Keratinocyte (primary cell): ENCODE results near the gene CCM2.

Source experiments
- CTCF ChIP-seq, 3 experiments: IDR thresholded peaks in 1 of 3; conservative IDR thresholded peaks in 1 of 3; optimal IDR thresholded peaks in 1 of 3; 2 replicates in 2 of 3; 3 replicates in 1 of 3; pipeline versions ENCODE3 to v1.5.1; 2011; ENCODE audit warnings: low read length in 3 of 3, mild to moderate bottlenecking in 3 of 3, moderate library complexity in 2 of 3, control low read depth in 1 of 3, inconsistent platforms in 1 of 3; ENCODE audit not compliant: insufficient read depth in 2 of 3; ENCODE audit errors: extremely low read depth in 1 of 3
- EZH2 ChIP-seq: IDR thresholded peaks from one replicate; pipeline ENCODE4 v1.6.1; 2012; ENCODE audit warnings: inconsistent platforms, mild to moderate bottlenecking, low read length, moderate library complexity

- TF ChIP-seq CTCF (optimal IDR thresholded peaks at IDR 0.05 in 1 of 3, IDR thresholded peaks at IDR 0.05 in 1 of 3, conservative IDR thresholded peaks at IDR 0.05 in 1 of 3; ENCODE audit: extremely low read depth in 1 of 3, insufficient read depth in 2 of 3, low read length in 3 of 3) (no peak), EZH2 (no peak)
These were observed 3.8 kb downstream of the CCM2 start for GRCh38 chr7:45003789-45004188.
